ENCODE data around the gene CHD6.

DNA sequence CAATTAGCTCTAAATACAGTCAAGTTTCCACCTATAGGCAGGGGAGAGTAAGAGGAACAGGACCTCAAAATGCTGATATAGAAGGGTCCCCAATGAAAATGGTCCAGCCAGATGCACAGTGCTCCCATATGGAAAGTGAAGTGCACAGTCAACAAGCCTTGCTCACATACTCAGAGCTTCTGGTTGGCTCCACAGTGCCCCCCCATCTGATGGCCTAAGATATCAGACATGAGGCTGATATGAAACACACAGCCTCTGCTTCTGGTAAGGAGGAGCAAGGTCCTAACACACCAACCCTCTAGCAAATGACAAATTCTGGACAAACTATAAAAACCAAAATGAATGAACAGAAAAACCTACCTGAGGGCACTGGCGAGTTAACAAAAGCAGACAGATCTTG is 140.2 kb downstream of the CHD6 start:
- TF ChIP-seq, protein P1, sequence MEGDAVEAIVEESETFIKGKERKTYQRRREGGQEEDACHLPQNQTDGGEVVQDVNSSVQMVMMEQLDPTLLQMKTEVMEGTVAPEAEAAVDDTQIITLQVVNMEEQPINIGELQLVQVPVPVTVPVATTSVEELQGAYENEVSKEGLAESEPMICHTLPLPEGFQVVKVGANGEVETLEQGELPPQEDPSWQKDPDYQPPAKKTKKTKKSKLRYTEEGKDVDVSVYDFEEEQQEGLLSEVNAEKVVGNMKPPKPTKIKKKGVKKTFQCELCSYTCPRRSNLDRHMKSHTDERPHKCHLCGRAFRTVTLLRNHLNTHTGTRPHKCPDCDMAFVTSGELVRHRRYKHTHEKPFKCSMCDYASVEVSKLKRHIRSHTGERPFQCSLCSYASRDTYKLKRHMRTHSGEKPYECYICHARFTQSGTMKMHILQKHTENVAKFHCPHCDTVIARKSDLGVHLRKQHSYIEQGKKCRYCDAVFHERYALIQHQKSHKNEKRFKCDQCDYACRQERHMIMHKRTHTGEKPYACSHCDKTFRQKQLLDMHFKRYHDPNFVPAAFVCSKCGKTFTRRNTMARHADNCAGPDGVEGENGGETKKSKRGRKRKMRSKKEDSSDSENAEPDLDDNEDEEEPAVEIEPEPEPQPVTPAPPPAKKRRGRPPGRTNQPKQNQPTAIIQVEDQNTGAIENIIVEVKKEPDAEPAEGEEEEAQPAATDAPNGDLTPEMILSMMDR (tag by site-specific recombination; IDR thresholded peaks at IDR 0.05), result no peak
- TF ChIP-seq ZNF510 (tag by site-specific recombination; IDR thresholded peaks at IDR 0.05; ENCODE audit: insufficient replicate concordance), result no peak
- TF ChIP-seq SETDB1 (IDR thresholded peaks at IDR 0.05; ENCODE audit: insufficient read length, low read length), result no peak
- TF ChIP-seq, protein P2, sequence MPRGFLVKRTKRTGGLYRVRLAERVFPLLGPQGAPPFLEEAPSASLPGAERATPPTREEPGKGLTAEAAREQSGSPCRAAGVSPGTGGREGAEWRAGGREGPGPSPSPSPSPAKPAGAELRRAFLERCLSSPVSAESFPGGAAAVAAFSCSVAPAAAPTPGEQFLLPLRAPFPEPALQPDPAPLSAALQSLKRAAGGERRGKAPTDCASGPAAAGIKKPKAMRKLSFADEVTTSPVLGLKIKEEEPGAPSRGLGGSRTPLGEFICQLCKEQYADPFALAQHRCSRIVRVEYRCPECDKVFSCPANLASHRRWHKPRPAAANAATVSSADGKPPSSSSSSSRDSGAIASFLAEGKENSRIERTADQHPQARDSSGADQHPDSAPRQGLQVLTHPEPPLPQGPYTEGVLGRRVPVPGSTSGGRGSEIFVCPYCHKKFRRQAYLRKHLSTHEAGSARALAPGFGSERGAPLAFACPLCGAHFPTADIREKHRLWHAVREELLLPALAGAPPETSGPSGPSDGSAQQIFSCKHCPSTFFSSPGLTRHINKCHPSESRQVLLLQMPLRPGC (tag by site-specific recombination; IDR thresholded peaks at IDR 0.05), result no peak
- TF ChIP-seq ZNF302 (tag by site-specific recombination; IDR thresholded peaks at IDR 0.05; ENCODE audit: low read depth), result no peak
- no peak for TF ChIP-seq MYNN (tag by site-specific recombination; IDR thresholded peaks at IDR 0.05; ENCODE audit: borderline replicate concordance)
- TF ChIP-seq, protein P3, sequence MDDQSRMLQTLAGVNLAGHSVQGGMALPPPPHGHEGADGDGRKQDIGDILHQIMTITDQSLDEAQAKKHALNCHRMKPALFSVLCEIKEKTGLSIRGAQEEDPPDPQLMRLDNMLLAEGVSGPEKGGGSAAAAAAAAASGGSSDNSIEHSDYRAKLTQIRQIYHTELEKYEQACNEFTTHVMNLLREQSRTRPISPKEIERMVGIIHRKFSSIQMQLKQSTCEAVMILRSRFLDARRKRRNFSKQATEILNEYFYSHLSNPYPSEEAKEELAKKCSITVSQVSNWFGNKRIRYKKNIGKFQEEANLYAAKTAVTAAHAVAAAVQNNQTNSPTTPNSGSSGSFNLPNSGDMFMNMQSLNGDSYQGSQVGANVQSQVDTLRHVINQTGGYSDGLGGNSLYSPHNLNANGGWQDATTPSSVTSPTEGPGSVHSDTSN (CRISPR knock-in tag; IDR thresholded peaks at IDR 0.05), result no peak
- TF ChIP-seq, protein P4, sequence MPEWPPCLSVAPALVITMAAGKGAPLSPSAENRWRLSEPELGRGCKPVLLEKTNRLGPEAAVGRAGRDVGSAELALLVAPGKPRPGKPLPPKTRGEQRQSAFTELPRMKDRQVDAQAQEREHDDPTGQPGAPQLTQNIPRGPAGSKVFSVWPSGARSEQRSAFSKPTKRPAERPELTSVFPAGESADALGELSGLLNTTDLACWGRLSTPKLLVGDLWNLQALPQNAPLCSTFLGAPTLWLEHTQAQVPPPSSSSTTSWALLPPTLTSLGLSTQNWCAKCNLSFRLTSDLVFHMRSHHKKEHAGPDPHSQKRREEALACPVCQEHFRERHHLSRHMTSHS (tag by site-specific recombination; IDR thresholded peaks at IDR 0.05), result no peak
